GM12873 (cell line): ENCODE measurements around the gene EPHB1.

Experiments
- CTCF ChIP-seq: IDR thresholded peaks from 2 replicates; pipeline ENCODE4 v1.5.1; 2012; ENCODE audit warnings: low read depth, mild to moderate bottlenecking, moderate library complexity, low read length, control low read depth; ENCODE audit not compliant: insufficient read depth; ENCODE audit errors: missing control alignments

Gene EPHB1

GRCh38 chr3:135079095-135079494, 284.0 kb downstream of the EPHB1 start:
- no peak for TF ChIP-seq CTCF

GRCh38 chr3:135081451-135081850, 286.4 kb downstream of the EPHB1 start:
- no peak for TF ChIP-seq CTCF

GRCh38 chr3:135081856-135082434, 286.9 kb downstream of the EPHB1 start:
- TF ChIP-seq CTCF: no peak

- no peak for TF ChIP-seq CTCF
Observed at GRCh38 chr3:135082706-135083105, 287.6 kb downstream of the EPHB1 start.

- no peak for TF ChIP-seq CTCF
Observed at GRCh38 chr3:135083179-135083578, 288.1 kb downstream of the EPHB1 start.

- TF ChIP-seq CTCF: no peak
Observed at GRCh38 chr3:135083756-135084155, 288.7 kb downstream of the EPHB1 start.

- TF ChIP-seq CTCF: no peak
Observed at GRCh38 chr3:135084405-135084804, 289.3 kb downstream of the EPHB1 start.
